Transverse colon (tissue), 4 donors: ENCODE results near the gene CREB3L4.

ENCODE experiments used
- CTCF ChIP-seq, 5 experiments: fragments of 200-600 bp in 3 of 5; fragments of 450-650 bp in 2 of 5; sonication (generic) in 3 of 5; IDR thresholded peaks; 1 replicate in 2 of 5; 2 replicates in 3 of 5; pipeline ENCODE4 v1.5.1; 2016 to 2017; ENCODE audit warnings: antibody characterized with exemption in 5 of 5, inconsistent platforms in 3 of 5, mild to moderate bottlenecking in 2 of 5, moderate library complexity in 1 of 5
- EP300 ChIP-seq: sonication (generic); formaldehyde crosslinking; IDR thresholded peaks from one replicate; pipeline ENCODE4 v1.6.1; 2017; ENCODE audit warnings: antibody characterized with exemption, low read depth
- POLR2A ChIP-seq: fragments of 450-650 bp; IDR thresholded peaks from one replicate; pipeline ENCODE4 v1.6.1; 2016; ENCODE audit warnings: antibody characterized with exemption, mild to moderate bottlenecking, moderate library complexity
- POLR2AphosphoS5 ChIP-seq, 3 donors: sonication (generic); formaldehyde crosslinking; IDR thresholded peaks; one replicate each; pipeline ENCODE4 v1.6.1; 2016; ENCODE audit warnings: antibody characterized with exemption in 3 of 3

DNA sequence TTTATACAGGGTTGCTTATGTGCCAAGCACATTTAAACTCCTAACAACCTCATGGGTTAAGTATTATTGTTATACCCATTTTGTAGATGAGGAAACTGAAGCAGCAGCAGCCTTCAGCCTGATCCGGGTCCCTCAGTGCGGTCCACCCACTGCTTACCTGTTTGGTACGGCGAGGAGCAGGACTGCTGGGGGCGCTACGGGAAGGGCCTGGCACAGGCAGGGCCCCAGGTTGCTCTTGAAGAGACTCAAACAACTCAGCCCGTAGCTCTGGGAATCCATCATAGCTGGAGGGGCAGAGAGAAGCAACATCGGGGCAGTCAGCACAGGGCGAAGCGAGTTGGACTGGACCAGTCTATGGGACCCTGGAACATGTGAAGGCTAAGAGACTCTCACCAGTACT is 30.4 kb upstream of the CREB3L4 start:
- TF ChIP-seq CTCF (IDR thresholded peaks at IDR 0.05) = no peak
- TF ChIP-seq POLR2AphosphoS5 (IDR thresholded peaks at IDR 0.05) = no peak
- TF ChIP-seq POLR2A = no peak
- no peak for TF ChIP-seq EP300
